Hematopoietic multipotent progenitor cell treated with erythropoietin and hydrocortisone succinate and interleukin-3 and kit ligand, for 4 days (in vitro differentiated cells): ENCODE data around the gene PATE4.

Source experiments
- DNase-seq: peaks from one replicate; pipeline ENCODE4 v3.0.0-alpha.2; 2015

PATE4 gene

DNA sequence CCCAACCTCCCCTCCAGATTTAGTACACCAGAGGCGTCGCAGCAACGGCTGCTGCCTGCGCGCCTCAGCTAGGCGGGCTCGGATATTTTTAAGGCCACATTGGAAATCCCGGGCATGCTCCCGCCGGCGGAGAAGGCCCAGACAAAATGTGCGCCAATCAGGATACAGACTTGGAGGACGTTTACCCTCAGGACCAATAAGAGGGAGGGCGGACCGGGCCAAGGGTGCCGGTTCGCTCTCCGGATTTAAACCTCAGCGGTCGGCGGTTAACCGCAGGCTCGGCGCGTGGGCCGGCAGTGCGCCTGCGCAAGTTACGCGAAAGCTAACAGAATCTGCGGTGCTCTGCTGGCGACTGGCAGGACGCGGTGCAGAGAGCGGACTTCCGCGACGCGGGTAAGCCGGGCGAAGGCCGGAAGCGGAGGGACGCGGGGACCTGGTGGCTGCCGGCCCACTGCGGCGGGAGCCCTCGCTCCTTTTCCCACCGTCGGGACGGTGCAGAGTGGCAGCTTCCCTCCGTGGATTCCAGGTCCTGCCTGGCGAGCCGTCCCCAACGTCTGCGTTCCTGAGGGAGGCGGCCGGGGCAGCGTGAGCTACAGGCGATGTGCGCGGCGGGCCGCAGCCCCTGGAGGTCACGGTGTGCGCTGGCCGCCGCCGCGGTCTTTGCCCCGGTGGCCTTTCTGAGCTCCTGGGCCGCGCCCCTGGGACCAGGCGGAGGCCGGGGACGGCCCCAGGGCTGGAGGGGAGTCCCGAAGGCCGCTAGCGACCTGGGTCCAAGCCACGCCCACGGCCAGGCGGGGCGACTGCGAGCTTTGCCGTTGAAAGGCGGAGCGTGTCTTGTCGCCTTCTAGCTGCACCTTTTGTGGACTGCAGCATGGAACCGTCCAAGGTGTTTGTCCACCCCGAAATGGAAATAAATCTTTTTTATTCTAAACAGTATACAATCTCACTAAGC is 54.5 kb downstream of the PATE4 start, which contains the start of gene HYLS1:
TSS of gene HYLS1 (plus strand) at position 296 of the 952 bp plus-strand sequence. CDS start 11,701 bp downstream, outside the sequence.
- peak; percentile 96 for DNase-seq
